HepG2 (cell line): ENCODE measurements around the gene LST1. TPM values are rescaled to one million over a fixed set of nuclear protein-coding genes. Genes with fewer than 3 reads are reported as not detected.

Source experiments
- ARID2 ChIP-seq: sonication (generic); formaldehyde crosslinking; IDR thresholded peaks from 2 replicates; pipeline ENCODE4 v1.8.1; 2022; ENCODE audit warnings: mild to moderate bottlenecking, missing genetic modification reagents, borderline replicate concordance
- ATF5 ChIP-seq: sonication (generic); formaldehyde crosslinking; IDR thresholded peaks from 2 replicates; pipeline ENCODE4 v1.4.0; 2020; ENCODE audit warnings: mild to moderate bottlenecking, low read depth, missing genetic modification reagents
- BCL3 ChIP-seq: sonication (generic); formaldehyde crosslinking; IDR thresholded peaks from 2 replicates; pipeline ENCODE4 v1.5.1; 2020; ENCODE audit warnings: mild to moderate bottlenecking, missing genetic modification reagents, moderate library complexity
- CHCHD3 ChIP-seq: sonication (generic); formaldehyde crosslinking; IDR thresholded peaks from 2 replicates; pipeline ENCODE4 v1.8.0; 2022; ENCODE audit warnings: mild to moderate bottlenecking, missing genetic modification reagents, moderate library complexity
- FOSL2 ChIP-seq: sonication (generic); formaldehyde crosslinking; IDR thresholded peaks from 2 replicates; pipeline ENCODE4 v1.4.0; 2020; ENCODE audit warnings: missing genetic modification reagents
- KDM2A ChIP-seq: sonication (generic); formaldehyde crosslinking; IDR thresholded peaks from 2 replicates; pipeline ENCODE4 v1.4.0; 2020; ENCODE audit warnings: low read depth, missing genetic modification reagents, borderline replicate concordance
- MYNN ChIP-seq: sonication (generic); formaldehyde crosslinking; IDR thresholded peaks from 2 replicates; pipeline ENCODE4 v1.4.0; 2020; ENCODE audit warnings: mild to moderate bottlenecking, low read depth, missing genetic modification reagents
- MYPOP ChIP-seq: sonication (generic); formaldehyde crosslinking; IDR thresholded peaks from 2 replicates; pipeline ENCODE4 v1.8.1; 2023; ENCODE audit warnings: mild to moderate bottlenecking, moderate library complexity, missing genetic modification reagents
- NBN ChIP-seq: fragments of 450-650 bp; conservative IDR thresholded peaks from 2 replicates; pipeline ENCODE4 v1.6.1; 2017
- NFYC ChIP-seq: IDR thresholded peaks from 2 replicates; pipeline ENCODE4 v1.6.1; 2016; ENCODE audit warnings: missing genetic modification reagents, missing compliant biosample characterization
- PBX3 ChIP-seq: sonication (generic); formaldehyde crosslinking; IDR thresholded peaks from 2 replicates; pipeline ENCODE4 v1.8.1; 2023; ENCODE audit warnings: missing genetic modification reagents, inconsistent platforms, borderline replicate concordance
- PITX1 ChIP-seq: sonication (generic); formaldehyde crosslinking; IDR thresholded peaks from 2 replicates; pipeline ENCODE4 v1.5.1; 2020; ENCODE audit warnings: mild to moderate bottlenecking, missing genetic modification reagents
- SAFB2 ChIP-seq: sonication (generic); formaldehyde crosslinking; IDR thresholded peaks from 2 replicates; pipeline ENCODE4 v1.5.1; 2020; ENCODE audit warnings: missing genetic modification reagents, low read depth, mild to moderate bottlenecking, borderline replicate concordance
- SMARCE1 ChIP-seq: fragments of 450-650 bp; IDR thresholded peaks from 2 replicates; pipeline ENCODE4 v1.6.1; 2017; ENCODE audit warnings: borderline replicate concordance
- THAP8 ChIP-seq: sonication (generic); formaldehyde crosslinking; IDR thresholded peaks from 2 replicates; pipeline ENCODE4 v1.5.1; 2020; ENCODE audit warnings: missing genetic modification reagents, mild to moderate bottlenecking, borderline replicate concordance
- ZBTB46 ChIP-seq: sonication (generic); formaldehyde crosslinking; IDR thresholded peaks from 2 replicates; pipeline ENCODE4 v1.4.0; 2020; ENCODE audit warnings: mild to moderate bottlenecking, missing genetic modification reagents, borderline replicate concordance
- ZNF160 ChIP-seq: sonication (generic); formaldehyde crosslinking; IDR thresholded peaks from 2 replicates; pipeline ENCODE4 v1.8.0; 2022; ENCODE audit warnings: mild to moderate bottlenecking, inconsistent platforms, missing genetic modification reagents
- ZNF24 ChIP-seq: fragments of 450-650 bp; IDR thresholded peaks from 2 replicates; pipeline ENCODE4 v1.6.1; 2017; ENCODE audit warnings: antibody characterized with exemption, mild to moderate bottlenecking
- ZNF383 ChIP-seq: sonication (generic); formaldehyde crosslinking; IDR thresholded peaks from 2 replicates; pipeline ENCODE4 v1.4.0; 2020; ENCODE audit warnings: missing genetic modification reagents, mild to moderate bottlenecking, borderline replicate concordance
- ZNF607 ChIP-seq: sonication (generic); formaldehyde crosslinking; IDR thresholded peaks from 2 replicates; pipeline ENCODE4 v1.5.1; 2020; ENCODE audit warnings: missing genetic modification reagents, mild to moderate bottlenecking, borderline replicate concordance
- ZNF770 ChIP-seq: sonication (generic); formaldehyde crosslinking; IDR thresholded peaks from 2 replicates; pipeline ENCODE4 v1.5.0; 2020; ENCODE audit warnings: mild to moderate bottlenecking, missing genetic modification reagents
- polyA plus RNA-seq, 8 experiments: library from polyadenylated mRNA; depleted of rRNA in 3 of 8; stranded (reverse) in 7 of 8; unstranded in 1 of 8; fragments of >200 nt; fragmentation: Illumina TruSeq in 4 of 8; extraction: Trizol in 4 of 8; gene quantifications; 2 replicates each; pipeline versions ENCODE4 v1.2.1 to v1.2.3, GENCODE V29; 2011 to 2016; ENCODE audit warnings: low read depth in 4 of 8, missing spikeins in 1 of 8, mixed read lengths in 1 of 8; ENCODE audit not compliant: insufficient read depth in 1 of 8
- total RNA-seq, 5 experiments: library from RNA; depleted of rRNA; stranded (reverse); fragments of >200 nt; fragmentation: Illumina TruSeq; extraction: Trizol; gene quantifications; 2 replicates each; pipeline ENCODE4 v1.2.3, GENCODE V29; 2016; ENCODE audit warnings: low read depth in 1 of 5

The LST1 gene
- total and polyA plus RNA-seq, 2 of the 13 experiments (the other 11 are each of a cell fraction or from before 2014, with no cell fraction given), result not detected

GRCh38 chr6:31546339-31546957 lies 39.6 kb upstream of the LST1 start, which contains the start of gene ATP6V1G2 (continued):
- TF ChIP-seq ZBTB46 (CRISPR knock-in tag), result no peak
- TF ChIP-seq FOSL2, result peak; percentile 63
- no peak for TF ChIP-seq ARID2
- TF ChIP-seq KDM2A (CRISPR knock-in tag), result peak; percentile 87
- TF ChIP-seq PITX1 (CRISPR knock-in tag), result peak; percentile 50; the same call in 1 of the 2 replicates
- no peak for TF ChIP-seq CHCHD3
- peak; percentile 61; the same call in 1 of the 2 replicates for TF ChIP-seq MYPOP (CRISPR knock-in tag)
- TF ChIP-seq THAP8 (CRISPR knock-in tag), result no peak
- TF ChIP-seq ZNF607 (CRISPR knock-in tag), result no peak; the same call in 1 of the 2 replicates
- no peak for TF ChIP-seq NBN
- no peak for TF ChIP-seq ZNF383 (CRISPR knock-in tag)
- TF ChIP-seq PBX3 (CRISPR knock-in tag), result no peak
- TF ChIP-seq SAFB2 (CRISPR knock-in tag), result no peak
- TF ChIP-seq NFYC, result peak; percentile 60
- TF ChIP-seq ZNF160 (CRISPR knock-in tag), result no peak; the same call in 1 of the 2 replicates
- peak; percentile 62; the same call in 1 of the 2 replicates for TF ChIP-seq ZNF770 (CRISPR knock-in tag)
- no peak for TF ChIP-seq MYNN
- no peak for TF ChIP-seq ZNF24
- no peak for TF ChIP-seq ATF5
- TF ChIP-seq BCL3, result no peak
- TF ChIP-seq SMARCE1, result no peak
